ENCODE results near the gene DMAC2L.

DNA sequence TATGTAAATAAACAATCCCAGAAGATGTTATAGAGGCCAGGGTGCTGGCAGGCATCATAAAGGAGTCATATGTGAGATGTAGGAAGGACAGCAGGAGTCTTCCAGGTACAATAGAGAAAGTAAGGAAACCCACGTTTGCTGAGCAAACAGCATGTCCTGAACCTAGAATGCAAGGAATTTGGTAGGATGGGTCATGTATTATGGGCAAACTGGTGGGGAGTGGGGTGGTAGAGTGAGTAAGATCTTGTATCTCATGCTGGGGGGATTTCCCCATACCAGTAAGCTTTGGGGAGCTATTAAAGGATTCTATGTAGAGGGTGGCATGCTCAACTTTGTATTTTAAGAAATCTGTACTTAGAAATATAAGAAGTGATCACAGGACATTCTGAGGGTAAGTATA is 43.6 kb downstream of the DMAC2L start:
- TF ChIP-seq, protein P1, sequence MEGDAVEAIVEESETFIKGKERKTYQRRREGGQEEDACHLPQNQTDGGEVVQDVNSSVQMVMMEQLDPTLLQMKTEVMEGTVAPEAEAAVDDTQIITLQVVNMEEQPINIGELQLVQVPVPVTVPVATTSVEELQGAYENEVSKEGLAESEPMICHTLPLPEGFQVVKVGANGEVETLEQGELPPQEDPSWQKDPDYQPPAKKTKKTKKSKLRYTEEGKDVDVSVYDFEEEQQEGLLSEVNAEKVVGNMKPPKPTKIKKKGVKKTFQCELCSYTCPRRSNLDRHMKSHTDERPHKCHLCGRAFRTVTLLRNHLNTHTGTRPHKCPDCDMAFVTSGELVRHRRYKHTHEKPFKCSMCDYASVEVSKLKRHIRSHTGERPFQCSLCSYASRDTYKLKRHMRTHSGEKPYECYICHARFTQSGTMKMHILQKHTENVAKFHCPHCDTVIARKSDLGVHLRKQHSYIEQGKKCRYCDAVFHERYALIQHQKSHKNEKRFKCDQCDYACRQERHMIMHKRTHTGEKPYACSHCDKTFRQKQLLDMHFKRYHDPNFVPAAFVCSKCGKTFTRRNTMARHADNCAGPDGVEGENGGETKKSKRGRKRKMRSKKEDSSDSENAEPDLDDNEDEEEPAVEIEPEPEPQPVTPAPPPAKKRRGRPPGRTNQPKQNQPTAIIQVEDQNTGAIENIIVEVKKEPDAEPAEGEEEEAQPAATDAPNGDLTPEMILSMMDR (IDR thresholded peaks at IDR 0.05) = no peak
- no peak for TF ChIP-seq POLR2AphosphoS5 (IDR thresholded peaks at IDR 0.05)
